DND-41 (cell line): Measurements from ENCODE around the gene NUP35.

Experiments used
- ATAC-seq: fragments of 200-7000 bp; cut with Tn5 transposase; 3 replicates; pipeline ENCODE4 v1.9.1; 2021; ENCODE audit warnings: low read depth; ENCODE audit not compliant: insufficient read depth
- DNase-seq: peaks from one replicate; pipeline ENCODE4 v3.0.0-alpha.2; 2020
- H2AFZ ChIP-seq: 2 replicates; pipeline ENCODE4 v1.6.0; 2012; ENCODE audit warnings: low read depth, low read length
- H3K27ac ChIP-seq: 2 replicates; pipeline ENCODE4 v1.5.1; 2012; ENCODE audit warnings: low read length, inconsistent platforms
- H3K27me3 ChIP-seq: fragments of 200-600 bp; sonication (generic); 2 replicates; pipeline ENCODE4 v1.6.0; 2012; ENCODE audit warnings: low read length, mild to moderate bottlenecking, inconsistent platforms; ENCODE audit not compliant: insufficient read depth, poor library complexity
- H3K36me3 ChIP-seq: 2 replicates; pipeline ENCODE4 v1.5.1; 2012; ENCODE audit warnings: low read length, inconsistent platforms; ENCODE audit not compliant: insufficient read depth
- H3K4me1 ChIP-seq: 2 replicates; pipeline ENCODE4 v1.5.1; 2012; ENCODE audit warnings: mild to moderate bottlenecking, low read length; ENCODE audit not compliant: insufficient read depth
- H3K4me2 ChIP-seq: 2 replicates; pipeline ENCODE4 v1.6.0; 2012; ENCODE audit warnings: mild to moderate bottlenecking, moderate library complexity, low read length, inconsistent platforms; ENCODE audit not compliant: insufficient read depth
- H3K4me3 ChIP-seq, 2 experiments: fragments of 200-600 bp in 1 of 2; shearing (Covaris generic) in 1 of 2; 2 replicates each; pipeline ENCODE4 v1.5.1; 2012 to 2016; ENCODE audit warnings: inconsistent platforms in 2 of 2, low read length in 2 of 2, mild to moderate bottlenecking in 2 of 2, low read depth in 1 of 2, moderate library complexity in 1 of 2
- H3K79me2 ChIP-seq: 2 replicates; pipeline ENCODE4 v1.6.0; 2012; ENCODE audit warnings: low read length, inconsistent platforms; ENCODE audit not compliant: insufficient read depth
- H3K9ac ChIP-seq: 2 replicates; pipeline ENCODE4 v1.6.0; 2012; ENCODE audit warnings: low read depth, mild to moderate bottlenecking, inconsistent platforms, low read length, moderate library complexity
- H3K9me3 ChIP-seq: 2 replicates; pipeline ENCODE4 v1.5.1; 2012; ENCODE audit warnings: low read length, moderate library complexity, mild to moderate bottlenecking, inconsistent platforms; ENCODE audit not compliant: insufficient read depth, severe bottlenecking
- H4K20me1 ChIP-seq: 2 replicates; pipeline ENCODE4 v1.6.0; 2012; ENCODE audit warnings: low read length; ENCODE audit not compliant: insufficient read depth
- CTCF ChIP-seq: IDR thresholded peaks from 2 replicates; pipeline ENCODE4 v1.5.1; 2012; ENCODE audit warnings: borderline replicate concordance, low read length, moderate library complexity, mild to moderate bottlenecking; ENCODE audit not compliant: poor library complexity, severe bottlenecking; ENCODE audit errors: extremely low read depth
- EZH2 ChIP-seq: IDR thresholded peaks from 3 replicates; pipeline ENCODE4 v1.6.1; 2012; ENCODE audit warnings: borderline replicate concordance, low read depth, mild to moderate bottlenecking, moderate library complexity, low read length, inconsistent platforms; ENCODE audit not compliant: severe bottlenecking

The NUP35 gene

GRCh38 chr2:183209395-183210028, 85.3 kb downstream of the NUP35 start:
- peaks cover 8% of the 10 kb centered on the region; the same call in 1 of the 2 replicates for H3K36me3 ChIP-seq
- no peak for ATAC-seq

More at GRCh38 chr2:183209395-183210028, 85.3 kb downstream of the NUP35 start:
- Histone ChIP-seq H4K20me1 (no peaks in the 10 kb centered on the region), H3K27ac (no peak overlapping the region), H3K9me3 (peaks cover 7% of the 10 kb centered on the region), H3K4me2 (no peak overlapping the region), H3K4me3 (no peak overlapping the region), H3K4me1 (no peaks in the 10 kb centered on the region), H3K27me3 (no peaks in the 10 kb centered on the region), H2AFZ (no peak overlapping the region), H3K9ac (no peak overlapping the region), H3K79me2 (no peaks in the 10 kb centered on the region)
- no peak for TF ChIP-seq CTCF
- TF ChIP-seq EZH2, result no peak
- DNase-seq, result no peak
